Right ventricle myocardium inferior (tissue), 1 donor: ENCODE measurements around the gene EXOC1L. TPM values are rescaled to one million over a fixed set of nuclear protein-coding genes. Genes with fewer than 3 reads are reported as not detected.
"Not testable (repeated sequence)": the region's sequence is repeated elsewhere in the genome, so short reads cannot be mapped to it uniquely, and the experiment has no call there.

Source experiments
- ATAC-seq: fragments of 200-7000 bp; cut with Tn5 transposase; one replicate; pipeline ENCODE4 v1.9.1; 2020; ENCODE audit warnings: mild to moderate bottlenecking, moderate library complexity
- DNase-seq: peaks from one replicate; pipeline ENCODE4 v3.0.0; 2021; ENCODE audit errors: missing footprints
- intact Hi-C: fragments of 100-400 bp; cut with DNase I; formaldehyde crosslinking; loops from one replicate; pipeline ENCODE4 v1.11.0; 2022
- total RNA-seq: library from RNA; stranded (reverse); fragmentation: NEBNext Ultra II Directional; extraction: Animal tissue kit (Norgen Biotek cat#: 25700); gene quantifications from one replicate; pipeline ENCODE4 v1.2.1, GENCODE V29; 2021
- donor health status: DM: no; HTN: yes; CAD: no; lungs with severe emphysema.

EXOC1L gene
- total RNA-seq, 1 donor from 2014 or later, result not detected

DNA sequence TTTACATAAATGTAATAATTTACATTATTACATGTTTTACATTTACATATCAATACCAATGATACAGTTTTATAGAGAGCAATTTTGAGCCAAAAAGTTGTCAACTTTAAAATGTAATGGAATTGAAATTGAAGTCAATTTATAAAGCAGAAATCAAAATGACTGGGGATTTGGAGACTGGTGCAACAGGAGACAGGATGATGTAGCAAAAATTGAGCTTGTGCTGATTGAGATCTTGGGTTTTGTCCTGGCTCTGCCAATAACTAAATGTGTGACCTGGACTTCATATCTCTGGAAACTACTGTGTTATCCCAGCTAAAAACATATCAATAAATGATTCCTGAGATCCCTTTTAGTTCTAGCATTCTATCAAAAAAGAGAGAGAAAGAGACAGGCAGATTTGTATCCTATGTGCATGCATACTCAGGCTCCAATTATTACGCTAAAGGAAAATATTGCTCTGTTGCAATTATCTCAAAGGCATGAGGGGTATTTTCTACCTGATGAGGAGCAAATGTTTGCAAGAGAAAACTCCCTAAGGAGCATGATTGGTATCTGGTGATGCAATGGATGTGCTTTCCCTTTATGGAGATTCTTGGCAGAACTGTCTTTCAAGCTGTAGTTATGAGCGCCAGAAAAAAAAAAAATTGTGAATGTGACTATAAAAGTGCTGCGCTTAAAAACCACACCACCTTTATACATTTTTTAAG lies 14.7 kb downstream of the EXOC1L start:
- ATAC-seq, result no peak
- no peak for DNase-seq

DNA sequence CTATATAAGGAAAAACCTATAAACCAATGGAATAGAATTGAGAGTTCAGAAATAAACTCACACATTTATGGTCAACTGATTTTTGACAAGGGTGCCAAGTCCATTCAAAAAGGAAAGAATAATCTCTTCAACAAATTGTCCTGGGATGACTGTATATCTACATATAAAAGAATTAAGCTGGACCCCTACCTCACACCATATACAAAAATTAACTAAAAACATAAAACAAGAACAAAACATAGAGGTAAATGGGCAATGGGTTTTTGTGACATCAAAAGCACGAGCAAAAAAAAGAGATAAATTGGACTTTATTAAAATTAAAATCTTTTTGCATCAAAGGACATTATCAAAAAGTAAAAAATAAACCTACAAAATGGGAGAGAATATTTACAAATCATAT lies 18.3 kb downstream of the EXOC1L start:
- intact Hi-C loops, result no loop called here
- ATAC-seq (no peak), DNase-seq (no peak)

More for the DNA sequence above, 14.7 kb downstream of the EXOC1L start:
- intact Hi-C loops, result no loop called here

GRCh38 chr4:55838356-55838755 lies 18.8 kb downstream of the EXOC1L start:
- no peak for DNase-seq
- intact Hi-C loops, result no loop called here
- no peak for ATAC-seq

- DNase-seq (no peak), ATAC-seq (no peak)
- intact Hi-C loops, result no loop called here
Measured at GRCh38 chr4:55838952-55839351, 19.4 kb downstream of the EXOC1L start.

DNA sequence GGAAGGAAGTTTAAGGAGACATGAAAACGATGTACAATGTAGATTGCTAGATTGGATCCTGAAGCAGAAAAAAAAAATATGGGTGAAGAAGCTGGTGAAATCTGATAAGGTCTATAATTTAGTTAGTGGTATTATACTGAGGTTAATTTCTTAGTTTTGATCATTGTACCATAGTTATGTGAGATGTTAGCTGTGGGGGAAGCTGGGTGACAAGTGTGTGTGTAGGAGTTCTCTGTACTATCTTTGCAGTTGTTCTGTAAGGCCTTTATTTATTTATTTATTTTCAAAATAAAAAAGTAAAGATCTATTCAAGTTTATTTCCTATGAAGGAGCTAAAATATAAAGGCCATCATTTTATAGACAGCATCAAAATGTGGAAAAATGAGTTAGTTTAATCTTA lies 21.4 kb downstream of the EXOC1L start:
- intact Hi-C loops, result no loop called here
- DNase-seq (no peak), ATAC-seq (no peak)

DNA sequence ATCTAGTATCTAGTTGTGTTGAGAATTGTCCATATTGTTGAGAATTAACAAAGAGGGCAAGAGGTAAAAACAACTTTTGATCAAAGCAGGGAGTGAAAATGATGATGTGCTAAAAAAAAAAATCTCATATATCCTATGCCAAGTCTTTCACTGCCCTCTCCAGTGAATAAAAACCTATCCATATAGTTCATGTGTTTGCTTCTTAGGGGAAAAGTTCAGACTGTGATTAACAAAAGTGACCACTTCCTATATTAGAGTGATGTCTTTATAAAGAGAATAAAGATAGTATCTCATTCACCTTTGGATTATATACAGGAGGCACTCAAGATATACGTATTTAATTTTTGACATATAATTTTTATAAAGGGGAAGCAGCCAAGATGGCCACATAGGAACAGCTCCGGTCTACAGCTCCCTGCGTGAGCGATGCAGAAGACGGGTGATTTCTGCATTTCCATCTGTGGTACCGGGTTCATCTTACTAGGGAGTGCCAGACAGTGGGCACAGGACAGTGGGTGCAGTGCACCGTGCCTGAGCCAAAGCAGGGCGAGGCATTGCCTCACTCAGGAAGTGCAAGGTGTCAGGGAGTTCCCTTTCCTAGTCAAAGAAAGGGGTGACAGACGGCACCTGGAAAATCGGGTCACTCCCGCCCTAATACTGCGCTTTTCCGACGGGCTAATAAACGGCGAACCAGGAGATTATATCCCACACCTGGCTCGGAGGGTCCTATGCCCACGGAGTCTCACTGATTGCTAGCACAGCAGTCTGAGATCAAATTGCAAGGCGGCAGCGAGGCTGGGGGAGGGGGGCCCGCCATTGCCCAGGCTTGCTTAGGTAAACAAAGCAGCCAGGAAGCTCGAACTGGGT lies 22.0 kb downstream of the EXOC1L start:
- ATAC-seq, intact Hi-C loops, DNase-seq: not testable (repeated sequence)

- ATAC-seq, DNase-seq, intact Hi-C loops: not testable (repeated sequence)
Measured at GRCh38 chr4:55842312-55842711, 22.7 kb downstream of the EXOC1L start.

- DNase-seq (no peak), ATAC-seq (no peak)
- intact Hi-C loops, result loop anchor here (5.0 kb wide), 3 partner anchors 98 to 452 kb away; partner anchors contain the start of genes CEP135, CLOCK and TMEM165
Measured at GRCh38 chr4:55849724-55850123, 30.1 kb downstream of the EXOC1L start.

GRCh38 chr4:55851885-55852284 lies 32.3 kb downstream of the EXOC1L start:
- intact Hi-C loops, result loop anchor here (5.0 kb wide), 3 partner anchors 95 to 455 kb away; partner anchors contain the start of genes CEP135, CLOCK and TMEM165
- ATAC-seq, result no peak
- DNase-seq, result no peak

- ATAC-seq (peak; percentile 99), DNase-seq (peak; percentile 100)
- intact Hi-C loops, result loop anchor here (5.0 kb wide), 3 partner anchors 94 to 456 kb away; partner anchors contain the start of genes CEP135, CLOCK and TMEM165
Measured at GRCh38 chr4:55853484-55854046, 34.0 kb downstream of the EXOC1L start, which contains the start of gene EXOC1. TSS of gene EXOC1 (plus strand) at chr4:55853648. CDS start at chr4:55858324, 4,676 bp downstream.

DNA sequence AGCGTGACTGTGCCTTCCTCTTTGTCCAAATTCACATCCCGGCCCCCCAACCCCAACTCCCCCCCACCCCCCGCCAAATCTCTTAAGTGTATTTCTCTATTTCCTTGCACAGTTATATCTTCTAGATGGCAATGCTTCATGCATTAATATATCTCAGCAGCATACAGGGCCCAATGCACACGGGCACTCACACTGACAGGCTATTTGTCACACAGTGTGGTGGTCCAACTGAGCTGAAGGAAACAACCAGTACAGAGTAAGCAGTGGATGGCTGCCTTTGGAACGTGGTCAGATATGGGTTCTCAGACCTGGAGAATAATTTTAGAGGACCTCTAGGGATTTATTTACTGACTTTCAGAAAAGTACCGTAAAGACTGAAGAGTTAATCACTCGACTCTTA lies 34.5 kb downstream of the EXOC1L start:
- ATAC-seq (no peak), DNase-seq (no peak)
- intact Hi-C loops, result loop anchor here (5.0 kb wide), 3 partner anchors 93 to 457 kb away; partner anchors contain the start of genes CEP135, CLOCK and TMEM165

GRCh38 chr4:55857586-55857985 lies 38.0 kb downstream of the EXOC1L start:
- DNase-seq (no peak), ATAC-seq (no peak)
- intact Hi-C loops, result no loop called here

DNA sequence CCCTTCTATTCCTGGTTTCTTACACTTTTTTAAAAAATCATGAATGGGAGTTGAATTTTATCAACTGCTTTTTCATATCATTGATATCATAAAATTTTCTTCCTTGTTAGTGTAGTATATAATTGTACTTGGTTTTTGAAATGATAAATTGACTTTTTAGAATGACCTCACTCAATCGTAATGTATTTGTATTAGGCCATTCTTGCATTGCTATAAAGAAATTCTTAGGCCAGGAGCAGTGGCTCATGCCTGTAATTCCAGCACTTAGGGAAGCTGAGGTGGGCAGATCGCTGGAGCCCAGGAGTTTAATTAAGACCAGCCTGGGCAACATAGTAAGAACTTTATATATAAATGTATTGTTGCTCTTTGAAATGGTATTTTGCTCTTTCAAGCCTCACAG lies 40.1 kb downstream of the EXOC1L start:
- ATAC-seq, result no peak
- DNase-seq, result no peak
- intact Hi-C loops, result loop anchor here (10.0 kb wide), 1 partner anchor 415 kb away; no protein-coding TSS in a partner anchor

- DNase-seq (no peak), ATAC-seq (no peak)
- intact Hi-C loops, result loop anchor here (5.0 to 10.0 kb wide), 2 partner anchors 420 to 613 kb away; no protein-coding TSS in a partner anchor
Measured at GRCh38 chr4:55864577-55865223, 45.1 kb downstream of the EXOC1L start.

DNA sequence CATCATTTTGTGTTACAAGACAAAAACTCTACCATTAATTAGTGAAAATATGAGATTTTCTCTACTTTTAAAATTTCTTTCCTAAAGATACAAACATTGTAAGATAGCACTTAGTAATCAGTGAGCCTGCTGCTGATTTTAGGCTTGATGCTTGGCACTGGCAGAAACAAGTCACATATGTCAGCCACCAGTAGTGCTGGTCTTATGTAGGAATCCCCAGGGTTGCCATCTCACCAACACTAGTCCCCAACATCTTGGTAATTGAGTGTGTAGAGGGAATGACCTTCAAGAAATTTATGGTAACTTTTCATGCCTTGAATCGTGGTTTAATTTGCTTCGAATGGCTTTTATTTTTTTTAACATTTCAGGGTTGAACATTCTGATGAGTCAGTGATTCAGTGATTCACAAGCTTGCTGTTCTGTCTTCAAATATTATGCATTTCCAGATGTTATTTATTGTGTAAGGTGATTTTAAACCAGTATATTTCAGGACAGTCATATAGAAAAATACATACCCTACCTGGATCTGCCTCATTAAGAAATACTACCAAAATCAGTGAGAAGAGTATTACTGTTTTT lies 45.7 kb downstream of the EXOC1L start:
- intact Hi-C loops, result loop anchor here (5.0 to 10.0 kb wide), 2 partner anchors 421 to 612 kb away; no protein-coding TSS in a partner anchor
- ATAC-seq (no peak), DNase-seq (no peak)

- intact Hi-C loops, result loop anchor here (5.0 to 10.0 kb wide), 2 partner anchors 422 to 611 kb away; no protein-coding TSS in a partner anchor
Measured at GRCh38 chr4:55866290-55866907, 46.8 kb downstream of the EXOC1L start.

DNA sequence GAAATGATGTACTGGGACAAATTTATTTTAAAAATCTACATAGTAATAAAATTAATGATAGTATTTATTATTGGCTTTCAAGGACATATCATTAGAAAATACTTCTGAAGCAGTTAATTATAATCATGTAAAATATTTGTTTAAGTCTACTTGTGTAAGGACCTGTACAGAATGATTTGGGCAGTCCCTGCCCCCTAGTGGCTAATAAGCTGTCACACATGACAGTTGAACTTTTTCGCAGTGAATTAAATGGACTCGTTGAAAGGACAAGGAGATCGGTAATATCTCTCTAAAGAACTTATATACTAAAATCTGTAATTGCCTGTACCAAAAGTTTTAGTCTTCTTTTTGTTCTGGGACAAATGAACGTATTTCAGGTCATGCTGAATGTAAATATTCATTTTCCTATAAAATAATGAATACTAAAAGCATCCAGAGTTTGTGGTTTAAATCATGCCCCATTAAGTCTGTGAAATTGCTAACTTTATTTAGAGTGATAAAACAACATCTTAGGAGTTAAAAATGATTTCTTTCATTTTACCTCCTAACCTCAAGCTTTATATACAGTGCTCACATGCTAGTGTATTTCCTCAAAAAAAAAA lies 47.5 kb downstream of the EXOC1L start:
- intact Hi-C loops, result loop anchor here (5.0 to 10.0 kb wide), 2 partner anchors 422 to 610 kb away; no protein-coding TSS in a partner anchor
- no peak for DNase-seq
- ATAC-seq, result peak; percentile 88

More at GRCh38 chr4:55866290-55866907, 46.8 kb downstream of the EXOC1L start:
- ATAC-seq (peak; percentile 95), DNase-seq (no peak)
